Uterus (tissue), 4 donors: Measurements from ENCODE around the gene NOBOX. TPM values are rescaled to one million over a fixed set of nuclear protein-coding genes. Genes with fewer than 3 reads are reported as not detected.
"Not testable (repeated sequence)": the region's sequence is repeated elsewhere in the genome, so short reads cannot be mapped to it uniquely, and the experiment has no call there.

Source experiments
- DNase-seq, 2 donors: peaks; one replicate each; pipeline ENCODE4 v3.0.0-alpha.2; 2019 to 2020
- H3K27ac ChIP-seq, 2 donors: fragments of 200-600 bp; sonication (generic); 1 replicate in 1 of 2; 2 replicates in 1 of 2; pipeline ENCODE4 v1.5.1; 2016 to 2018
- H3K27me3 ChIP-seq, 2 donors: fragments of 200-600 bp; sonication (generic); one replicate each; pipeline ENCODE4 v1.5.1; 2018 to 2019; ENCODE audit warnings: control low read depth in 1 of 2
- H3K36me3 ChIP-seq, 2 donors: fragments of 200-600 bp; sonication (generic); one replicate each; pipeline ENCODE4 v1.5.1; 2019; ENCODE audit warnings: control low read depth in 1 of 2
- H3K4me1 ChIP-seq, 2 donors: fragments of 200-600 bp; sonication (generic); one replicate each; pipeline ENCODE4 v1.5.1; 2018 to 2019; ENCODE audit warnings: control low read depth in 1 of 2
- H3K4me3 ChIP-seq, 2 donors: fragments of 200-600 bp; sonication (generic); 1 replicate in 1 of 2; 2 replicates in 1 of 2; pipeline ENCODE4 v1.5.1; 2018 to 2019; ENCODE audit warnings: mild to moderate bottlenecking in 1 of 2
- H3K9me3 ChIP-seq, 2 donors: fragments of 200-600 bp; sonication (generic); one replicate each; pipeline ENCODE4 v1.5.1; 2019; ENCODE audit warnings: control low read depth in 1 of 2
- POLR2A ChIP-seq, 2 donors: fragments of 450-650 bp; IDR thresholded peaks; one replicate each; pipeline ENCODE4 v1.6.1; 2016; ENCODE audit warnings: antibody characterized with exemption in 2 of 2, mild to moderate bottlenecking in 1 of 2, moderate library complexity in 1 of 2
- intact Hi-C: fragments of 100-400 bp; cut with DNase I; formaldehyde crosslinking; loops from one replicate; pipeline ENCODE4 v1.15.1; 2023; ENCODE audit warnings: low total_unique reads
- total RNA-seq, 4 donors: library from RNA; depleted of rRNA in 3 of 4; stranded (reverse); fragments of >200 nt in 3 of 4; gene quantifications; one replicate each; pipeline versions ENCODE4 v1.1.0 to v1.2.4, GENCODE V29; 2014 to 2023
- TF ChIP-seq, protein P1 (sequence below), 4 experiments: fragments of 200-600 bp in 2 of 4; fragments of 450-650 bp in 2 of 4; sonication (generic) in 2 of 4; IDR thresholded peaks; one replicate each; pipeline ENCODE4 v1.5.1; 2016 to 2019; ENCODE audit warnings: antibody characterized with exemption in 4 of 4, mild to moderate bottlenecking in 2 of 4, moderate library complexity in 1 of 4
- donor health status: DM: yes; HTN: yes; CAD: no.

NOBOX gene
- total RNA-seq, 4 donors from 2014 or later = not detected

DNA sequence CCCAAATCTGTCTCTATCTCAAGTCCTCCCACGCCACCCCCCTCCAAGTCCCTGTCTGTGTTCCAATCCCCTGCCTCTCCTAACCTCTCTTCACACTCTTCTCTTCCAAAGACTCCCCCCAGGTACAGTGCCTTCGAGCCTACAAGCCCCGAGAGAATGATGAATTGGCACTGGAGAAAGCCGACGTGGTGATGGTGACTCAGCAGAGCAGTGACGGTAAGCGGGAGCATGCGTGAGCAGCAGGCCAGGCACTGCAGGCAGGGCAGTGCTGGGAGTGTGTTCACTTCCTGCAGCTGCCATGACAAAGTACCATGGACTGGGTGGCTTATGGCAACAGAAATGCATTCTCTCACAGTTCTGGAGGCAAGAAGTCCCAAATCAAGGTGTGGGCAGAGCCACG, 24.8 kb downstream of the NOBOX start:
- no peak for DNase-seq
- H3K27me3 ChIP-seq = no peaks in the 10 kb centered on the region
- H3K4me1 ChIP-seq = no peaks in the 10 kb centered on the region
- H3K9me3 ChIP-seq = no peaks in the 10 kb centered on the region
- intact Hi-C loops = no loop called here
- H3K36me3 ChIP-seq = no peaks in the 10 kb centered on the region
- TF ChIP-seq, protein P1, sequence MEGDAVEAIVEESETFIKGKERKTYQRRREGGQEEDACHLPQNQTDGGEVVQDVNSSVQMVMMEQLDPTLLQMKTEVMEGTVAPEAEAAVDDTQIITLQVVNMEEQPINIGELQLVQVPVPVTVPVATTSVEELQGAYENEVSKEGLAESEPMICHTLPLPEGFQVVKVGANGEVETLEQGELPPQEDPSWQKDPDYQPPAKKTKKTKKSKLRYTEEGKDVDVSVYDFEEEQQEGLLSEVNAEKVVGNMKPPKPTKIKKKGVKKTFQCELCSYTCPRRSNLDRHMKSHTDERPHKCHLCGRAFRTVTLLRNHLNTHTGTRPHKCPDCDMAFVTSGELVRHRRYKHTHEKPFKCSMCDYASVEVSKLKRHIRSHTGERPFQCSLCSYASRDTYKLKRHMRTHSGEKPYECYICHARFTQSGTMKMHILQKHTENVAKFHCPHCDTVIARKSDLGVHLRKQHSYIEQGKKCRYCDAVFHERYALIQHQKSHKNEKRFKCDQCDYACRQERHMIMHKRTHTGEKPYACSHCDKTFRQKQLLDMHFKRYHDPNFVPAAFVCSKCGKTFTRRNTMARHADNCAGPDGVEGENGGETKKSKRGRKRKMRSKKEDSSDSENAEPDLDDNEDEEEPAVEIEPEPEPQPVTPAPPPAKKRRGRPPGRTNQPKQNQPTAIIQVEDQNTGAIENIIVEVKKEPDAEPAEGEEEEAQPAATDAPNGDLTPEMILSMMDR (IDR thresholded peaks at IDR 0.05) = no peak
- no peak for TF ChIP-seq POLR2A (IDR thresholded peaks at IDR 0.05)
- H3K27ac ChIP-seq = no peak overlapping the region
- H3K4me3 ChIP-seq = no peak overlapping the region

DNA sequence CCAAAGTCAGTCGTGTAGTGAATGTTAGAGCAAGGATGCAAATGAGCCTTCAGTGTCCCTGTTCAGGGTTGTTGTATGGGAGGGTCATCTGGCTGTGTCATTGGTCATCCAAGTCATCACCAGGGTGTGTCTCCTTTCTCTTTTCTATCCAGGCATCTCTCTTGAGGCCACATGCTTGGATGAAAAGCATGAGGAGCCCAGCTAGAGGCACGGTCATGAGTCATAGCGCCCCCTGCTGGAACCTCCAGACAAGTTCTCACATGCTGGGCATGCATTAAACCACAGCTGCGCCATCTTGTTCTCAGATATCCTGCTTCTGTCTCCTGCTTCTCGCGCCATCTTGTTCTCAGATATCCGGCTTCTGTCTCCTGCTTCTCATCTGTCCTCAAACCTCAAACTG, 34.3 kb downstream of the NOBOX start:
- H3K4me1 ChIP-seq, DNase-seq, H3K27me3 ChIP-seq, H3K27ac ChIP-seq, intact Hi-C loops, H3K4me3 ChIP-seq, H3K9me3 ChIP-seq, H3K36me3 ChIP-seq: not testable (repeated sequence)

DNA sequence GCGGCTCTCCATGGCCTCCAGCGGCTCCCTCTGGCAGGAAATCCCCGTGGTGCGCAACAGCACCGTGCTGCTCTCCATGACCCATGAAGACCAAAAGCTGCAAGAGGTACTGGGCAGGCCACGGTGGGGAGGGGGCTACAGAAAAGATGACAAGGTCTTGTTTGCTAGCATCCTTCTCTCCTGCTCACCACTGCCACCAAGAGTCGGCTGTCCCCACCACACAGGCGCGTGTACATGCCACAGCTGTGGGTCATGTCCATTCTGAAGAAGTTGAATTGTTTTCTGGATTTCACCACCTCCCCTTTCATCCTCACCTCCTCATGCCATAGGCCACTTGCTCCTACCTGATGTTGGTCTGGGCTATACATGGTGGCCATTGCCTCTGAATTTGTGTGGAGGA, 36.2 kb downstream of the NOBOX start:
- H3K4me3 ChIP-seq, H3K27me3 ChIP-seq, H3K27ac ChIP-seq, DNase-seq, H3K36me3 ChIP-seq, H3K9me3 ChIP-seq, intact Hi-C loops, H3K4me1 ChIP-seq: not testable (repeated sequence)

DNA sequence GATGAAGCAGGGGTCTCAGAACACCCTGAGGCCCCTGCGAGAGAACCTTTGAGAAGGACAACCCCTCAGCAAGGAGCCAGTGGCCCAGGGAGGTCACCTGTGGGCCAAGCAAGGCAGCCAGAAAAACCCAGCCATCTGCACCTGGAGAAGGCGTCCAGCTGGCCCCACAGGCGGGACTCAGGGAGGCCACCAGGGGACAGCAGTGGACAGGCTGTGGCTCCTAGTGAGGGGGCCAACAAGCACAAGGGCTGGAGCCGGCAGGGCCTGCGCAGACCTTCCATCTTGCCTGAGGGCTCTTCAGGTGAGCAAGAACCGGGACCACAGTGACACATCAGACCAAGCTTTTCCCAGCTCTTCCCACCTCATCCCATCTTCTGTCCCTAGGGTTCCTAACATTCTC, 38.0 kb downstream of the NOBOX start:
- H3K4me3 ChIP-seq, H3K27ac ChIP-seq, intact Hi-C loops, DNase-seq, H3K4me1 ChIP-seq, H3K9me3 ChIP-seq, H3K27me3 ChIP-seq, H3K36me3 ChIP-seq: not testable (repeated sequence)

DNA sequence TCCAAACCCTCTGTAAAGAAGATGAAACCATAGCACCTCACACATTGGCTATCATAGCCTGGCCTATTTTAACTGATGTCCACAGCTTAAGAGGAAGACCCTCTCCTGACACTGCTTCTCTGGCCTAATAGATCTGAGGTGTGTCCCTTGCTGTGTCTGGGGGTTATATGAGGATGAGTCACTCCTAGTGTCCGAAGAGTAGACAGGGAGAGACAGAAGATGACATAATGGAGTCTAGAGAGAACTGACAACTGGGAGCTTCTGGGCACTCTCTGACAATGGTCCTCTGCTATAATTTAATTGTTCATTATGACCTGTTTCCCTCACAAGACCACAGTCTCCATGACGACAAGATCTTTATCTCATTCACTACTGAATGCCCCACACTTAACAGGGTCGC, 41.4 kb downstream of the NOBOX start:
- H3K9me3 ChIP-seq, H3K27me3 ChIP-seq, H3K4me3 ChIP-seq, H3K4me1 ChIP-seq, DNase-seq, H3K36me3 ChIP-seq, H3K27ac ChIP-seq, intact Hi-C loops: not testable (repeated sequence)

DNA sequence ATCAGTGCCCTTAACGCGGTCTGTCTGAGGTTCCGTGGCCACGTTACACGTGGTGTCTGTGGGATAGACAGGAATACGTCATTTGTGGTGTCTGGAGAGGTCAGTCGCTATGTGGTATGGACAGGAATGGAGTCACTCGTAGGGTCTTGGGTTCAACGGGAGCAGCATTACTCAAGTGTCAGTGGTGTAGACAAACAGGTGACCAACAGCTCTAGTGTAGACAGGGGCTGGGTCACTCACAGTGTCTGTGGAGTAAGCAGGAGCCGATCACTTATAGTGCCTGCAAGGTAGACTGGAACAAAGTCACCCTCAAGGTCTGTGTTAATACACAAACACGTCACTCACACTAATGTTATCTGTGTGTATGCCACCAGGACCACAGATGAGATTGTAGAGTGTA, 46.6 kb downstream of the NOBOX start:
- H3K27ac ChIP-seq, H3K27me3 ChIP-seq, DNase-seq, H3K36me3 ChIP-seq, H3K4me3 ChIP-seq, H3K9me3 ChIP-seq, H3K4me1 ChIP-seq, intact Hi-C loops: not testable (repeated sequence)

DNA sequence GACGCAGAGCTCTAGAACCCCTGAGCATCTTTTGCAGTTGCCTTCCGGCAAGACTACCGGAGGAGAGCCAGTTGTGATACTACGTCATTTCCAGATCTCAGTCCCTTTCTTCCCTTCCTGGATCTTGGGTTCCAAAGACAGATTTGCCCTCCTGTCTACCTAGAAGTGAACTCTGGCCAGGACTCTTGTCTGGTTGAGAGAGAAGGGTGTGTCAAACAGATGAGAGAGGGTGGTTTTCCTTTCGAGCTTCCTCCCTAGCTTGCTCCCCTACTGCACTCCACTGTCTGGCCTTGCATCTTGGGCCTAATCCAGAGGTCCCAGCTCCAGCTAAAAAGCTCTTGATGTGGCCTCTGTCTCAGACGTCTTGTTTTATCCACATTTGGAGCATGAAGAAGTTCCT, 47.3 kb downstream of the NOBOX start:
- H3K27me3 ChIP-seq, H3K4me1 ChIP-seq, H3K27ac ChIP-seq, DNase-seq, H3K4me3 ChIP-seq, H3K36me3 ChIP-seq, H3K9me3 ChIP-seq, intact Hi-C loops: not testable (repeated sequence)

DNA sequence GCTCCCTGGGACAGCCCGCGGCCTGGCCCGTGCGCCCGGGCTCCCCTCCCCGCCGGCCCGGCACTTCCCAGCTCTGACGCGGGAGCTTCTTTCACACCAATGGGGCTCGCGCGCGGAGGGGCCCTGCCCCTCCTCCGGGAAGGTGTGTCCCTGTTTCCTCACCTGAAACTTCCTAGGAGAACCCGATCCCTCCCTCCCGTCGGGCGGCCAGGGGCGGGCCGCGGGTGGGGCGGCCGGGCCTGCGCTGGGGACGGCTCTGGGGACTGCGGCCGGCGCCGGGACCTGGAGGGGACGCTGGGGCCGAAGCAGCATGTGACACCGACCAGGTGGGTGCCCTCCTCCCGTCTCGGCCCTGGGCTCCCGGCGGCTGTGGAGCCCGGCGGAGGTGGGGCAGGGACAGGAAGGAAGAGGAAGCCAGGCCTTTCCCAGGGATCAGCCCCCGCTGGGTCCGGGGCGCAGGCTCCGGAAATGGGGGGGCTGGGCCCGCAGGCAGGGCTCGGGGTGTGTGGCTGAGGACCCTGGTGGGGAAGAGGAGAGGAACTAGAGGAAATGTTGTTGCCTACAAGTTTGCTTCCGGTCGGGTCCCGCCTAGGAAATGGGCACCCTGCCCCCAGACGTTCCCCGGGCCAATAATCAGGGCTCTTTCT, 48.2 kb downstream of the NOBOX start, which contains the start of gene ARHGEF5:
ARHGEF5 (plus strand) TSS at position 227 of the 647 bp plus-strand sequence. CDS start 7,268 bp downstream, outside the sequence.
- H3K27ac ChIP-seq, H3K4me3 ChIP-seq, H3K36me3 ChIP-seq, H3K9me3 ChIP-seq, DNase-seq, intact Hi-C loops, H3K4me1 ChIP-seq, H3K27me3 ChIP-seq: not testable (repeated sequence)

DNA sequence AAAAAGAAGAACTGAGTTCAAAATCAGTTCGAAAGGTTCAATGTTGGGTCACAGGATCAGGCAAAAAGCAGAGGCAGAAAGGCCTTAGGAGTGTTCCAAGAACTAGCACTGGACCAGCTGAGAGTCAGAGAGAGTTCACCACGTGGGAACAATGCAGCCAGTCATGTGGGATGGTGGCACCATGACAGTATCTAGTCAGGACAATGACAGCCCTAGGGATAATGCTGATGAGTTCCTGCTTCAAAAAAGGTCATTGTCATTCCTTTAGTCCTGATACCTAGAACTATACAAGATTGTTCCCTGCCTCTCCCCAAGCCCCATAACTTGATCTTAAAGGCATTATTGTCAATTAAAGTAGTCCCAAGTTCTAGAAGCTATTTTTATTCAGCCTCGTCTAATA, 51.8 kb downstream of the NOBOX start:
- H3K4me3 ChIP-seq, H3K36me3 ChIP-seq, H3K27me3 ChIP-seq, H3K4me1 ChIP-seq, H3K27ac ChIP-seq, H3K9me3 ChIP-seq, intact Hi-C loops, DNase-seq: not testable (repeated sequence)

DNA sequence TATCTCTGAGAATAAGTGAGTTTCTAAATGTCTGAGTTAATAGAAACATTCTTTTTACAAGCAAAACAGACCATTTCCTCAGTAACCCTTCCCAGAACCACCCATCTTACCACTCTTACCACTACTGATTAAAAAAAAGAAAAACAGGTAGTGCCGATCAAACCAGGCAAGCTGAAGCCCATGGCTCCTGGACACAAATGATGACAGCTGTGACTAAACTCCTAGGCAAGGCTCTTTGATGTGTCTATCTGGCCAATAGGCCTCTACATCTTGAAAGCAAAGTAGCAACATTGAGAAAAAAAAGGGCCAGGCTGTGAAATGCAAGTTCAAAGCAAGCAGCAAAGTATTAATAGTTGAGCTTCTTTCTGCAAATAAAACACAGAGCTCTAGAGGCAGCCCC, 54.9 kb downstream of the NOBOX start:
- H3K36me3 ChIP-seq, intact Hi-C loops, H3K4me3 ChIP-seq, DNase-seq, H3K4me1 ChIP-seq, H3K27me3 ChIP-seq, H3K27ac ChIP-seq, H3K9me3 ChIP-seq: not testable (repeated sequence)
